Lung (tissue), 12 donors: ENCODE measurements around the gene SPATA21. TPM values are rescaled to one million over a fixed set of nuclear protein-coding genes. Genes with fewer than 3 reads are reported as not detected.
A peak's percentile ranks its signal among the peaks of the same experiment; 100 is the strongest.

Experiments used
- ATAC-seq: fragments of 200-7000 bp; cut with Tn5 transposase; one replicate; pipeline ENCODE4 v1.9.1; 2020; ENCODE audit warnings: moderate number of reproducible peaks; ENCODE audit not compliant: insufficient read depth, low FRiP score
- DNase-seq, 3 donors: peaks; one replicate each; pipeline ENCODE4 v3.0.0-alpha.2; 2013 to 2017
- H3K27ac ChIP-seq, 2 donors: one replicate each; pipeline ENCODE4 v1.5.1; 2013; ENCODE audit warnings: mild to moderate bottlenecking in 2 of 2, moderate library complexity in 2 of 2, control low read depth in 1 of 2, inconsistent platforms in 1 of 2, low read depth in 1 of 2, low read length in 1 of 2
- H3K27me3 ChIP-seq, 3 donors: one replicate each; pipeline ENCODE4 v1.5.1; 2013; ENCODE audit warnings: low read length in 2 of 3; ENCODE audit not compliant: control insufficient read depth in 3 of 3, insufficient read depth in 3 of 3
- H3K36me3 ChIP-seq, 4 donors: one replicate each; pipeline ENCODE4 v1.5.1; 2013; ENCODE audit warnings: low read length in 4 of 4, mild to moderate bottlenecking in 1 of 4, moderate library complexity in 1 of 4; ENCODE audit not compliant: control insufficient read depth in 4 of 4, insufficient read depth in 4 of 4
- H3K4me1 ChIP-seq, 5 donors: one replicate each; pipeline ENCODE4 v1.5.1; 2013; ENCODE audit warnings: low read length in 5 of 5, mild to moderate bottlenecking in 2 of 5, moderate library complexity in 1 of 5; ENCODE audit not compliant: control insufficient read depth in 5 of 5, insufficient read depth in 5 of 5
- H3K4me3 ChIP-seq: one replicate; pipeline ENCODE4 v1.5.1; 2013; ENCODE audit warnings: mild to moderate bottlenecking, control low read depth, moderate library complexity
- H3K9ac ChIP-seq, 2 donors: one replicate each; pipeline ENCODE4 v1.5.1; 2013; ENCODE audit warnings: low read length in 2 of 2, control low read depth in 1 of 2; ENCODE audit not compliant: insufficient read depth in 1 of 2
- H3K9me3 ChIP-seq, 4 donors: one replicate each; pipeline ENCODE4 v1.5.1; 2013; ENCODE audit warnings: low read length in 3 of 4, mild to moderate bottlenecking in 1 of 4, moderate library complexity in 1 of 4; ENCODE audit not compliant: control insufficient read depth in 4 of 4, insufficient read depth in 3 of 4
- CTCF ChIP-seq: IDR thresholded peaks from 2 replicates; pipeline ENCODE4 v1.5.1; 2012; ENCODE audit warnings: mild to moderate bottlenecking; ENCODE audit errors: control extremely low read depth, extremely low read depth
- WGBS, 2 donors: extraction: QIAGEN DNeasy Blood & Tissue Kit; methylation state at CpG; one replicate each; pipeline ENCODE4 v1.1.7; 2013; 5-methylcytosine and 5-hydroxymethylcytosine counted together
- polyA plus RNA-seq, 2 donors: library from polyadenylated mRNA; stranded (reverse); fragments of 200-250 nt; gene quantifications; one replicate each; pipeline ENCODE4 v1.2.1, GENCODE V29; 2013
- total RNA-seq, 2 donors: library from RNA; depleted of rRNA in 1 of 2; stranded (reverse); fragments of >200 nt in 1 of 2; gene quantifications; one replicate each; pipeline ENCODE4 v1.2.1, GENCODE V29; 2014 to 2021
- donor health status: control.
- donor health status: control.
- donor health status: Bipolar disorder and iron deficiency.
- donor health status: healthy.
- donor health status: DM: yes; HTN: yes; CAD: no.

The SPATA21 gene
- total and polyA plus RNA-seq, 4 donors: 0.14 to 0.15 TPM; not detected in 2

- TF ChIP-seq CTCF: no peak
- ATAC-seq (no peak), DNase-seq (no peak)
- WGBS, 2 donors: 72 to 73% methylated on average over 5 of the region's 5 CpGs
- no peaks in the 10 kb centered on the region for H3K9me3 ChIP-seq
- peaks cover 0 to 3% (median 2%) of the 10 kb centered on the region in 4 donors for H3K36me3 ChIP-seq
- H3K9ac ChIP-seq: no peak overlapping the region
- H3K27me3 ChIP-seq: no peaks in the 10 kb centered on the region
- no peak overlapping the region for H3K4me3 ChIP-seq
- H3K4me1 ChIP-seq: peaks cover 10 to 34% (median 22%) of the 10 kb centered on the region in 5 donors
- H3K27ac ChIP-seq: peak overlapping the region in 1 of 2 donors; percentile 69
These were observed 65.5 kb downstream of the SPATA21 start for GRCh38 chr1:16371725-16372124.

DNA sequence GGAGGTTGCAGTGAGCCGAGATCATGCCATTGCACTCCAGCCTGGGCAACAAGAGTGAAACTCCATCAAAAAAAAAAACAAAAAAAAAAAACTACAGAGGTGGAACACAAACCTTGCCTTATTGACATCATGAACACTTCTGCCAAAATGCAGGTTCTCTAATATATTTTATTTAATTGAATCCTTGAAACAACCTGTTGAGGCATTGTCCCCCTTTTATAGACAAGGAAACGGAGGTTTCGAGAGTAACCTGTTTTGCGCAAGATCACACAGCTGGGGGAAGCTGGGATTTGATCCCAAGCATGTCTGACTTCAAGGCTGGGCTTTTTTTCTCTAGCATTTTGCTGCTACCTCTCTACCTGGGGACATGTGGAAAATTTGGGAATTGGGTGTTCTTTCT, 67.4 kb downstream of the SPATA21 start:
- H3K9me3 ChIP-seq: no peaks in the 10 kb centered on the region
- no peak overlapping the region for H3K9ac ChIP-seq
- no peak for TF ChIP-seq CTCF
- H3K27ac ChIP-seq: no peak overlapping the region
- no peak for DNase-seq
- peaks cover 0 to 3% (median 2%) of the 10 kb centered on the region in 4 donors for H3K36me3 ChIP-seq
- no peak overlapping the region for H3K4me3 ChIP-seq
- H3K4me1 ChIP-seq: peaks cover 0 to 26% (median 18%) of the 10 kb centered on the region in 5 donors
- no peaks in the 10 kb centered on the region for H3K27me3 ChIP-seq
- WGBS, 2 donors: 62 to 80% methylated on average over 4 of the region's 4 CpGs
- no peak for ATAC-seq

DNA sequence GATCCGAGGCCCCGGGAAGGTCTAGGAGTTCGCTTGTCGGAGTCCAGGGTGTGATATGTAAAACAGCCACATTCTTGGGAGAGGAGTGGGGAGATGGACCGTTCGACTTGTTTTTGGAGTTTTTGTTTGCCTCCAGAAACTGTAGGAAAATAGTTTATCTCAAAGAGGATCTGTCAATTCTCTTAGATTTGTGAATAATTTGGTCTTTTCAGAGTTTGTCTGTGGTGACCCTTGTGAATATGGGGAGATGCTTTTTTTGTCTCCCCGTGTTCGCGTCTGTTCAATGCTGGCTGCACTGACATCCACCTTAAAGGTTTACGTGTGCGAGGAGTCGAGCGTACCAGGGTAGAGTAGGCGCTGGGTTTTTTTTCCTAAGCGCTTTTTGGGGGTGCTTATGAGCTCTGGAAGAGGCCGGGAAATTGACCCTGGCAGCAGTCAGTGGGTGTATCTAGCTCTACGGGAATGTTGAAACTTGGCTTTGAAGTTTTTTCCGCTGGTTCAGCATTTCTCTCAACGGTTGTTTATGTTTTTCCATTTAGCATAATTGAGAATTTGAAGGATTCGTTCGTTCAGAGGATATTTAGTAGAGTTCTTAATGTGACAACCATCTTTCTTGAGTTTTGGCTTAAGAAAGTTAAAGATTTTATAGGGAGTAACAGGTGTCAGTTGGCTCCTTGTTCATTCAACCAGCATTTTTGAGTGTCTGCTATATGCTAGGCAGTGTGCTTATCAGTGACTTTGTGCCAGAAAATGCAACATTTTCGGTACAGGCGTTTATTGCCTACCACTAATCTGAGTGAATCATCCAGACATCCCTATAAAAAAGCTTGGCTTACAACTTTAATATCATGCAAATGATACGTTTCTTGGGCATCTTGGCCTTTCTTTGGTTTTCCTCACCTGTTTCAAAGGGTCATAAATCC, 69.0 kb downstream of the SPATA21 start:
- H3K27ac ChIP-seq: peak overlapping the region; percentile 94 to 98
- ATAC-seq (no peak), DNase-seq (peak in 2 of 3 donors; percentile 60 to 79)
- H3K9me3 ChIP-seq: no peaks in the 10 kb centered on the region
- no peaks in the 10 kb centered on the region for H3K27me3 ChIP-seq
- peak overlapping the region; percentile 79 for H3K4me3 ChIP-seq
- H3K9ac ChIP-seq: peak overlapping the region; percentile 51 to 89
- TF ChIP-seq CTCF: no peak
- peaks cover 0 to 3% (median 1%) of the 10 kb centered on the region in 4 donors for H3K36me3 ChIP-seq
- WGBS, 2 donors: 2 to 5% methylated on average over 24 of the region's 24 CpGs
- peaks cover 0 to 22% (median 15%) of the 10 kb centered on the region in 5 donors for H3K4me1 ChIP-seq
